ENCODE results near the gene NR2F2. TPM values are rescaled to one million over a fixed set of nuclear protein-coding genes. Genes with fewer than 3 reads are reported as not detected.

NR2F2 gene
- polyA plus RNA-seq (2013, experiment 1 of 2), result 5.0 TPM
- polyA plus RNA-seq (2013, experiment 2 of 2), result 8.1 TPM

DNA sequence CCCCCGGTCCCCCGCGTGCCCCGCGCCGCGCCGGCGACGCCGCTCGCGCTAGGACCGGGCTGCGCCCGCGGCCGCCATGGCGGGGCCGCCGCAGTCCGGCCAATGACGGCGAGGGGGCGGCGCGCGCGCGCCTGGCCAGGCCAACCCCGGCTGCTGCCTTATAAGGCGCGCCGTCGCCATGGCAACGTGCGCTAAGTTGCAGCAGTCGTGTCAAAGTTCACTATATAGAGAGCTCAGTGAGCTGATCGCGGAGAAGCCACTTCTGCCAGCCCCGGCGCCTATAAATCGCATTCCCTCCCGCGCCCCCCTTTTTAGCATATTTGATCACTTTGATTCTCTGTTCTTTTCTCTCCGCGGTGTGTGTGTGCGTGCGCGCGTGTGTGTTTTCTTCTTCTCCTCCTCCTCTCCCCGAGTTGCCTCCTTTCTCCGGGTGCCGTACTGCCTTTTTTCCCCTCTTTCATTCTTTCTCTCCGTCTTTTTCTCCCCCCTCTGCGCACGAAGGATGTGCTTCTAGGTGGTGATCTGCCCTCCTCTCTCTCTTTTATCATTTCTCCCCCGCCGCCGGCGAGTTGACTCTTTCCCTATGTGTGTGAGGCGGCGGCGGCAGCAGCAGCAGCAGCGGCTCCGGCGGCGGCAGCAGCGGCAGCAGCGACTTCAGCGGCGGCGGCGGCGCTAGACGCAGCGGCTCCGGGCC, at the start of gene NR2F2:
TSS of gene NR2F2 (plus strand) at position 251 of the 694 bp plus-strand sequence. CDS start 1,406 bp downstream, outside the sequence.
- no peaks in the 10 kb centered on the region; the same call in 1 of the 2 replicates for H3K36me3 ChIP-seq (ENCODE audit: insufficient read depth, low read length)
- H3K27me3 ChIP-seq (ENCODE audit: insufficient read depth, low read length), result peaks cover 95% of the 10 kb centered on the region
- WGBS, result under 1% methylated on average over 77 of the region's 78 CpGs
- H3K9ac ChIP-seq (ENCODE audit: low read depth, low read length), result peak within 1 kb of the TSS; percentile 42; the same call in 1 of the 2 replicates
- H3K9me3 ChIP-seq (ENCODE audit: insufficient read depth, low read depth, low read length), result no peaks in the 10 kb centered on the region
- no peak within 1 kb of the TSS for H3K27ac ChIP-seq (ENCODE audit: low read depth, low read length)
- H3K4me1 ChIP-seq (ENCODE audit: insufficient read depth, low read length), result peaks cover 50% of the 10 kb centered on the region
- peak within 1 kb of the TSS; percentile 62 for H3K4me3 ChIP-seq (ENCODE audit: low read length)

DNA sequence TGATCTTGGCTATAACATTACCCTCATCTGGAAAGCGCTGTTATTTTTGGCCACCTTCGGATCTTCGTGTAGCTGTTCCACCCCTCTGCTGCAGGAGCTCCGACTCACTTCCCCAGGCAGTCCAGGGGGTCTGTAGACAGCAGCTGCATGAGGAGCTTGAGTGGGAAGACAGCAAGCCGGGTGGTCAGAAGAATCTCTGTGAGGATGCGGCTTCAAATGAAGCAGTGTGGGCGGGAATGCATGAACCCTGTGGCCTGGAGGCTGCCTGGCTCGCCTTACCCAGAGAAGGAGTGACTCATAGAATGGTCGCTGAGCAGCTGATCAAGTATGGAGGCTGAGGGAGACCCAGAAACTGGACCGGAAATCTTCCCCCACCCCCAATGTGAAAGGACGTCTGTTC, 45.2 kb upstream of the NR2F2 start:
- Histone ChIP-seq H3K4me1 (ENCODE audit: insufficient read depth, low read length) (peaks cover 18% of the 10 kb centered on the region), H3K4me3 (ENCODE audit: low read length) (no peak overlapping the region), H3K36me3 (ENCODE audit: insufficient read depth, low read length) (no peaks in the 10 kb centered on the region), H3K9me3 (ENCODE audit: insufficient read depth, low read depth, low read length) (no peaks in the 10 kb centered on the region), H3K9ac (ENCODE audit: low read depth, low read length) (no peak overlapping the region), H3K27me3 (ENCODE audit: insufficient read depth, low read length) (peaks cover 11% of the 10 kb centered on the region; the same call in 1 of the 2 replicates), H3K27ac (ENCODE audit: low read depth, low read length) (no peak overlapping the region)
- WGBS, result 71% methylated on average over 11 of the region's 11 CpGs

DNA sequence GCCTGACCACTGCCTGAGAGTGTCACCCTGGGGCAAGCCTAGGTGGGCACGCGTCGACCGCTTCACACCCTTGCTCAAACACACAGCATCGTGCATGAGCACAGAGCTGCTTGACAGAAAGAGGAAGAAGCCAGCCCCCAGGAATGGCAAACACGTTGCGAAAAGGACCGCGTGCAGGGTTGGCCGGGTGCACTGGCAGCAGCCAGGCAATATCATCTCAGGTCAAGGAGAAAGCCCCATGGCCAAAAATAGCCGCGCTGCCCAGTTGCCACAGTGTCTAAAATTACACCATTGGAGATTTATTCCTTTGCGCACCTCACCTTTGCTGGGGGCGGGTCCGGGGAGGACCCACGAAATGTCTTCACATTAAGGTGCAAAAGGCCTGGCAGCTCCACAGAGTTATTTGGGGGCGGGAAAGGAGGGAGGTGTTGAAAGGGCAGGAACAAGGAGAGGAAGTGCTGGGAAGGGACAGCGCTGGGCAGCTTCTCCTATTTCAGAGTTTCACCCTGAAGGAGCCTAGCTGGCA, 44.7 kb upstream of the NR2F2 start:
- peaks cover 11% of the 10 kb centered on the region; the same call in 1 of the 2 replicates for H3K27me3 ChIP-seq (ENCODE audit: insufficient read depth, low read length)
- H3K9me3 ChIP-seq (ENCODE audit: insufficient read depth, low read depth, low read length), result no peaks in the 10 kb centered on the region
- no peak overlapping the region for H3K9ac ChIP-seq (ENCODE audit: low read depth, low read length)
- no peak overlapping the region for H3K27ac ChIP-seq (ENCODE audit: low read depth, low read length)
- no peaks in the 10 kb centered on the region for H3K36me3 ChIP-seq (ENCODE audit: insufficient read depth, low read length)
- peaks cover 18% of the 10 kb centered on the region for H3K4me1 ChIP-seq (ENCODE audit: insufficient read depth, low read length)
- no peak overlapping the region for H3K4me3 ChIP-seq (ENCODE audit: low read length)
- 81% methylated on average over 18 of the region's 18 CpGs for WGBS

DNA sequence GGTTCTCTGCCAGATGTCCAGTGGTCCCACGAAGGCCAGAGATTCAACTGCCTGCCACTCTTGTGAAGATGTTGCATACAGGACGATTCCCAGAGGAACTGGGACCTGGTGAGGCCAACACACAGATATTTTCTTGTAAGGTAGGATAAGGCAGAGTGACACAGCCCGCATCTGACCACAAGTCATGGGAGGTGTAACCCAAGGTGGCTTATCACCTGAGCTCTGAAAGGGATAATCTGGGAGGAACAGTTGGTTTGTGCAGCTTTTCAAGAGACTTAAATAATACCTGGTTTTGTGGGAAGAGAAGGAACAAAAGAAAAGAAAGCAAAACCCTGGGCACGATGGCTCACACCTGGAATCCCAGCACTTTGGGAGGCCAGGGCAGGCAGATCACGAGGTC, 39.8 kb upstream of the NR2F2 start:
- no peak overlapping the region for H3K4me3 ChIP-seq (ENCODE audit: low read length)
- no peak overlapping the region for H3K27ac ChIP-seq (ENCODE audit: low read depth, low read length)
- H3K36me3 ChIP-seq (ENCODE audit: insufficient read depth, low read length), result no peaks in the 10 kb centered on the region
- WGBS, result 89% methylated on average over 5 of the region's 5 CpGs
- H3K9me3 ChIP-seq (ENCODE audit: insufficient read depth, low read depth, low read length), result no peaks in the 10 kb centered on the region
- H3K9ac ChIP-seq (ENCODE audit: low read depth, low read length), result no peak overlapping the region
- no peaks in the 10 kb centered on the region for H3K27me3 ChIP-seq (ENCODE audit: insufficient read depth, low read length)
- H3K4me1 ChIP-seq (ENCODE audit: insufficient read depth, low read length), result peaks cover 28% of the 10 kb centered on the region

DNA sequence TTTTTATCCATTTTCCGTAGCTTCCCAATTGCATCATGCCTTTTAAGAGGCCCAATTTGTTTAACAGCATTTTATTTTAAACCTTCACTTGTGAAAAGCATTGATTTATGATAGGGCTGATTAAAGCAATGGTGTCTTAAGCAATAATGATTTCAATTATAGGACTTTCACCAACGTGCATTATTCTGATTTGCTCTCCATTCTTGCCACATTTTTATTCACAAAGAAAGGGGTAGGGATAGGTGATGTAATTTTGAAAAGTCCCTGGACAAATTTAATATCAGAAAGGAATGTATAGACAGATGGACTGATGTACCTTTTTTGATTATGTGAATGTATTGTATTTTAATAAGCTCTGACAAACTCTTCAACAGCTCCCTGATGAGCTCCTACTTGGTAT, 37.9 kb upstream of the NR2F2 start:
- Histone ChIP-seq H3K27me3 (ENCODE audit: insufficient read depth, low read length) (no peaks in the 10 kb centered on the region), H3K9ac (ENCODE audit: low read depth, low read length) (no peak overlapping the region), H3K4me1 (ENCODE audit: insufficient read depth, low read length) (peaks cover 17% of the 10 kb centered on the region), H3K36me3 (ENCODE audit: insufficient read depth, low read length) (no peaks in the 10 kb centered on the region), H3K4me3 (ENCODE audit: low read length) (no peak overlapping the region), H3K9me3 (ENCODE audit: insufficient read depth, low read depth, low read length) (no peaks in the 10 kb centered on the region), H3K27ac (ENCODE audit: low read depth, low read length) (no peak overlapping the region)
- 100% methylated on average over 1 of the region's 2 CpGs for WGBS

DNA sequence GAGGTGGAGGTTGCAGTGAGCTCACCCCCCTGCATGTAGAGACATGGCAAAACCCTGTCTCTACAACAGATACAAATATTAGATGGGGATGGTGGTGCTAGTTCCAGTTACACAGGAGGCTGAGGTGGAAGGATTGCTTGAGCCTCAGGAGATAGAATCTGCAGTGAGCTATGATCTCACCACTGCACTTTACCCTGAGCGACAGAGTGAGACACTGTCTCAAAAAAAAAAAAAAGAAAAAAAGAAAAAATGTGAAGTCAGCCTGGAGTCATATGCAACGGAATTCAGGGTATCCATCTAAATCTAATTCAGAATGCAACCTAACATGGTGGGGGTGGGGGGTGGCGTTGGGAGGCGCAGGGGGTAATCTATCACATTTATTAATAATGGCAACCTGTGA, 37.1 kb upstream of the NR2F2 start:
- H3K4me1 ChIP-seq (ENCODE audit: insufficient read depth, low read length), result peaks cover 17% of the 10 kb centered on the region
- peaks cover 7% of the 10 kb centered on the region for H3K9me3 ChIP-seq (ENCODE audit: insufficient read depth, low read depth, low read length)
- H3K4me3 ChIP-seq (ENCODE audit: low read length), result no peak overlapping the region
- H3K27me3 ChIP-seq (ENCODE audit: insufficient read depth, low read length), result no peaks in the 10 kb centered on the region
- no peak overlapping the region for H3K9ac ChIP-seq (ENCODE audit: low read depth, low read length)
- no peaks in the 10 kb centered on the region for H3K36me3 ChIP-seq (ENCODE audit: insufficient read depth, low read length)
- no peak overlapping the region for H3K27ac ChIP-seq (ENCODE audit: low read depth, low read length)
- WGBS, result 83% methylated on average over 1 of the region's 4 CpGs

DNA sequence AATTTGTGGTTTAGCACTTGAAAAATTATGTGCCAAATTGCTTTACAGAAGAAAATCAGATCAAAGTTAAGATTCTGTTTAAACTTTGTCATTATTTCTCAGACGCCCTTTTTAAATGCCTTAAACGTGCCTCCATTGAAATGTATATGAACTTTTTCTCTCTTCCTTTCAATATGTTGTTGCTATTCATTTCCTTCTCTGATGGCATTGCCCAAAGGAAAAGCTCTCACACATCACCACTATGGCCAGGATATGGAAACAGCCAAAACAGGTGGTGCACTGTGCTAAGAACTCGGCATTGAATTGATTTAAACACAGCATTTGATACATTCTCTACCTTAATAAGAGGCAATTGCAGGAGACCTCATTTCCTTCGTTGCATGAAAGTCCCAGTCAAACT, 35.7 kb upstream of the NR2F2 start:
- Histone ChIP-seq H3K27me3 (ENCODE audit: insufficient read depth, low read length) (no peaks in the 10 kb centered on the region), H3K9ac (ENCODE audit: low read depth, low read length) (no peak overlapping the region), H3K4me1 (ENCODE audit: insufficient read depth, low read length) (peaks cover 17% of the 10 kb centered on the region), H3K27ac (ENCODE audit: low read depth, low read length) (no peak overlapping the region), H3K36me3 (ENCODE audit: insufficient read depth, low read length) (no peaks in the 10 kb centered on the region), H3K9me3 (ENCODE audit: insufficient read depth, low read depth, low read length) (peaks cover 15% of the 10 kb centered on the region), H3K4me3 (ENCODE audit: low read length) (no peak overlapping the region)
- WGBS, result 37% methylated on average over 4 of the region's 4 CpGs

DNA sequence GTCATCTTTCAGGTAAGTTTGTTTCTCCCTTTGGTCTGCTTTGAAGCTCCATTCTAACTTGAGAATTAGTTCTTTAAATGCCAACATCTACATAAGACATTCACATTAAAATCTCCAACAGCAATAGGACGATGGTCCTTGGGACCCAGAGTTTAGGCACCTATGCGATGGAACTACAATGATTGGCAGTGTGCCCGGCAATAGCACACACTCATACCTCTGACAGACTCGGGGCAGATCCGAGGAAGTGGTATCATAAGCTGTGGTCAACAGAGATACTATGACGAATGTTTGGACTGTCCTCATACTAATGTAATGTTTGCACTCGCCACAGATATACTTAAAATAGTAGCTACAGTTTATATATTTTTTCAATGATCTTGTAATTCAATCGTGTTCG, 34.2 kb upstream of the NR2F2 start:
- H3K9me3 ChIP-seq (ENCODE audit: insufficient read depth, low read depth, low read length), result peaks cover 15% of the 10 kb centered on the region
- H3K27ac ChIP-seq (ENCODE audit: low read depth, low read length), result no peak overlapping the region
- peaks cover 17% of the 10 kb centered on the region for H3K4me1 ChIP-seq (ENCODE audit: insufficient read depth, low read length)
- no peaks in the 10 kb centered on the region for H3K36me3 ChIP-seq (ENCODE audit: insufficient read depth, low read length)
- no peak overlapping the region for H3K4me3 ChIP-seq (ENCODE audit: low read length)
- no peaks in the 10 kb centered on the region for H3K27me3 ChIP-seq (ENCODE audit: insufficient read depth, low read length)
- no peak overlapping the region for H3K9ac ChIP-seq (ENCODE audit: low read depth, low read length)
- 91% methylated on average over 8 of the region's 9 CpGs for WGBS

DNA sequence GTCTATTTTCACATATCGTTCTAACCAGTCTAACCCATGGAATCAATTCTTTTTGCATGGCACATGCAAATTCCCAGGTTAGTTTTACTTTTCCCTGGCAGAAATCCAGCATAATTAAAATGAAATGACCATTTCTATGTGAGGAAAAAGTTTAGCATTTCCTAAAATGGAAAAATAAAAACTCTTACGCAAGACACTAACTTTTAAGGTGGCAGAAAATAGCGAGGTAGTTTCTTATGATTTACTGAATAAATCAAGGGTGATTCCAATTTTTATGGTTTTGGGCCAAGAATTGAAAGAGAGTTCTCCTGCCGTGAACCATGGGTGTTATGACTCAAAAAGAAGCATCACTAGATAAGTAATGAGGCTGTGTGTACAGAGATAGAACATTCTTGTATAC, 32.7 kb upstream of the NR2F2 start:
- H3K9ac ChIP-seq (ENCODE audit: low read depth, low read length), result no peak overlapping the region
- peaks cover 17% of the 10 kb centered on the region for H3K4me1 ChIP-seq (ENCODE audit: insufficient read depth, low read length)
- peaks cover 15% of the 10 kb centered on the region for H3K9me3 ChIP-seq (ENCODE audit: insufficient read depth, low read depth, low read length)
- no peak overlapping the region for H3K4me3 ChIP-seq (ENCODE audit: low read length)
- H3K36me3 ChIP-seq (ENCODE audit: insufficient read depth, low read length), result no peaks in the 10 kb centered on the region
- no peak overlapping the region for H3K27ac ChIP-seq (ENCODE audit: low read depth, low read length)
- H3K27me3 ChIP-seq (ENCODE audit: insufficient read depth, low read length), result no peaks in the 10 kb centered on the region
- WGBS, result 94% methylated on average over 4 of the region's 4 CpGs

DNA sequence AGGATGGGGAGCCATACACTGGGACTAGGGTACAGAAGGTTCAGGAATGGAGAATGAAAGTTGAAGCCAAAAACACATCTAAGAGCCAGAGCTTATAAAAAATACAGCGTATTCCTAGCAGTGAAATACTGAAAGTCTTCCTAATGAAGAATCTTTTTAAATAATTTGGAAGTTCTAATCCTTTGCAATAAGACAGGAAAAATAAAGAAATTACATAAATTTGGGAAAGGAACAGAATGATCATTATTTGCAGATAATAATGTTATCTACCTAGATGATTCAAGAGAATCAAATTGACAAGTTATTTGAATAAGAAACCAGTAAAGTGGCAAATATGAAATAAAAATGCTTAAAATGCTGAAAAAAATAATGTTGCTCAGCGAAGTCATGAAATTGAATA, 32.3 kb upstream of the NR2F2 start:
- Histone ChIP-seq H3K9ac (ENCODE audit: low read depth, low read length) (no peak overlapping the region), H3K4me3 (ENCODE audit: low read length) (no peak overlapping the region), H3K36me3 (ENCODE audit: insufficient read depth, low read length) (no peaks in the 10 kb centered on the region), H3K27me3 (ENCODE audit: insufficient read depth, low read length) (no peaks in the 10 kb centered on the region), H3K27ac (ENCODE audit: low read depth, low read length) (no peak overlapping the region), H3K9me3 (ENCODE audit: insufficient read depth, low read depth, low read length) (peaks cover 15% of the 10 kb centered on the region), H3K4me1 (ENCODE audit: insufficient read depth, low read length) (peaks cover 17% of the 10 kb centered on the region)
- 98% methylated on average over 2 of the region's 2 CpGs for WGBS

DNA sequence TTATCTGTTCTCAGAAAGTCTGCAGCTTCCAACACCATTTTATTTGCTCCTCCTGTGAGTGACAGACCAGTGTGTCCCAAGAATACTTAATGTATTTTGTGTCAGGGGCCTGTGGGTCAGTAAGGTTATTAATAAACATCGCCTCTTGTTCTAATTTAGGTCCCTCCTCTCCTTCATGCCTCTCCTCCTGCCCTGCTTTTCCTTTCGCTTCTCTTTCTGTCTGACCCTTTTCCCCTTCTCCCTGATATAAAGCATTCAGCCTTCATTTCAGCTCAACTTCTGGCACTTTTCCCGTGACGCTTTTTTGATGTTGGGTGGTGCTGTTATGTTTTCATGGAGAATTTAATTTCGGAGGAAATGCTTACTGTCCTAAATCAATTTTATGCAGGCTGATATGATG, 29.7 kb upstream of the NR2F2 start:
- Histone ChIP-seq H3K9ac (ENCODE audit: low read depth, low read length) (no peak overlapping the region), H3K27ac (ENCODE audit: low read depth, low read length) (no peak overlapping the region), H3K4me3 (ENCODE audit: low read length) (no peak overlapping the region), H3K4me1 (ENCODE audit: insufficient read depth, low read length) (peaks cover 6% of the 10 kb centered on the region; the same call in 1 of the 2 replicates), H3K9me3 (ENCODE audit: insufficient read depth, low read depth, low read length) (peaks cover 15% of the 10 kb centered on the region), H3K27me3 (ENCODE audit: insufficient read depth, low read length) (no peaks in the 10 kb centered on the region), H3K36me3 (ENCODE audit: insufficient read depth, low read length) (no peaks in the 10 kb centered on the region)
- WGBS, result 95% methylated on average over 5 of the region's 5 CpGs

Data from HUES64 (cell line).